ENCODE results near the gene CCDC197.

Gene CCDC197

GRCh38 chr14:93980456-93981201, 16.5 kb upstream of the CCDC197 start:
- DNase-seq: no peak

- DNase-seq: no peak
Measured at GRCh38 chr14:93981316-93982229, 15.5 kb upstream of the CCDC197 start.

- no peak for DNase-seq
Measured at GRCh38 chr14:93982230-93983007, 14.7 kb upstream of the CCDC197 start.

GRCh38 chr14:93984070-93984469, 13.0 kb upstream of the CCDC197 start:
- no peak for DNase-seq

- DNase-seq: no peak
Measured at GRCh38 chr14:93984987-93985410, 12.1 kb upstream of the CCDC197 start.

- DNase-seq: no peak
Measured at GRCh38 chr14:93986955-93987354, 10.1 kb upstream of the CCDC197 start.

- no peak for DNase-seq
Measured at GRCh38 chr14:93987376-93987775, 9.7 kb upstream of the CCDC197 start.

- no peak for DNase-seq
Measured at GRCh38 chr14:93987815-93988476, 9.2 kb upstream of the CCDC197 start.

- no peak for DNase-seq
Measured at GRCh38 chr14:93989939-93990338, 7.2 kb upstream of the CCDC197 start.

- DNase-seq: no peak
Measured at GRCh38 chr14:93991212-93991611, 5.9 kb upstream of the CCDC197 start.

- DNase-seq: no peak
Measured at GRCh38 chr14:93991649-93992048, 5.5 kb upstream of the CCDC197 start.

GRCh38 chr14:93993382-93993781, 3.7 kb upstream of the CCDC197 start:
- DNase-seq: no peak

- no peak for DNase-seq
Measured at GRCh38 chr14:93994919-93995682, 2.0 kb upstream of the CCDC197 start.

- no peak for DNase-seq
Measured at GRCh38 chr14:93996130-93996695, 888 bp upstream of the CCDC197 start.

GRCh38 chr14:93997916-93998870, 1.1 kb downstream of the CCDC197 start:
- DNase-seq: no peak

GRCh38 chr14:93998871-93999403, 1.8 kb downstream of the CCDC197 start:
- no peak for DNase-seq

- DNase-seq: no peak
Measured at GRCh38 chr14:93999573-93999972, 2.5 kb downstream of the CCDC197 start.

- DNase-seq: no peak
Measured at GRCh38 chr14:94000267-94000666, 3.2 kb downstream of the CCDC197 start.

GRCh38 chr14:94001016-94001415, 3.9 kb downstream of the CCDC197 start:
- no peak for DNase-seq
